SK-N-SH (cell line): ENCODE results near the gene NR3C1. TPM values are rescaled to one million over a fixed set of nuclear protein-coding genes. Genes with fewer than 3 reads are reported as not detected.

Source experiments
- CTCF ChIA-PET: fragments of 300-600, 350-600 bp; formaldehyde crosslinking; extraction: SDS; loops from one replicate; lab custom pipeline; 2021; lab: Yijun Ruan, JAX
- POLR2A ChIA-PET: fragments of 350-600 bp; sonication (Branson Sonifier 250); formaldehyde crosslinking; extraction: SDS; loops from one replicate; lab custom pipeline; 2020; ENCODE audit warnings: antibody characterized with exemption, inconsistent platforms; lab: Yijun Ruan, JAX
- DNase-seq: peaks from one replicate; pipeline ENCODE4 v3.0.0; 2012
- H2AFZ ChIP-seq: fragments of 200-600 bp; sonication (generic); 2 replicates; pipeline ENCODE4 v1.8.1; 2016; ENCODE audit warnings: antibody characterized with exemption, mild to moderate bottlenecking, low read depth
- H3F3A ChIP-seq: fragments of 200-600 bp; sonication (generic); replicated peaks from 2 replicates; pipeline ENCODE3; 2016; ENCODE audit warnings: antibody characterized with exemption, mild to moderate bottlenecking; ENCODE audit not compliant: insufficient read depth
- H3K27ac ChIP-seq, 2 experiments: fragments of 200-500 bp in 1 of 2; fragments of 200-600 bp in 1 of 2; sonication (Bioruptor generic) in 1 of 2; sonication (generic), shearing (Covaris generic) in 1 of 2; 2 replicates each; pipeline versions ENCODE4 v1.5.1 to v1.6.1; 2014 to 2016; ENCODE audit warnings: low read depth in 2 of 2, inconsistent platforms in 1 of 2, low read length in 1 of 2, mild to moderate bottlenecking in 1 of 2, mixed read lengths in 1 of 2
- H3K27me3 ChIP-seq: fragments of 200-600 bp; sonication (generic), shearing (Covaris generic); 2 replicates; pipeline ENCODE4 v1.6.1; 2016; ENCODE audit warnings: mixed run types; ENCODE audit not compliant: insufficient read depth
- H3K36me3 ChIP-seq, 2 experiments: fragments of 200-500 bp in 1 of 2; fragments of 200-600 bp in 1 of 2; sonication (Bioruptor generic) in 1 of 2; sonication (generic) in 1 of 2; replicated peaks in 1 of 2; 2 replicates each; pipeline versions ENCODE3 to v1.5.1; 2014 to 2016; ENCODE audit warnings: low read length in 1 of 2, mild to moderate bottlenecking in 1 of 2; ENCODE audit not compliant: insufficient read depth in 2 of 2, control insufficient read depth in 1 of 2
- H3K4me1 ChIP-seq, 2 experiments: fragments of 200-500 bp in 1 of 2; fragments of 200-600 bp in 1 of 2; sonication (Bioruptor generic) in 1 of 2; sonication (generic), shearing (Covaris generic) in 1 of 2; 2 replicates each; pipeline versions ENCODE4 v1.5.1 to v1.6.1; 2014 to 2016; ENCODE audit warnings: low read depth in 1 of 2, low read length in 1 of 2, mixed run types in 1 of 2; ENCODE audit not compliant: insufficient read depth in 2 of 2, control insufficient read depth in 1 of 2
- H3K4me2 ChIP-seq: fragments of 200-600 bp; sonication (generic), shearing (Covaris generic); 2 replicates; pipeline ENCODE4 v1.6.1; 2017; ENCODE audit warnings: mixed run types
- H3K4me3 ChIP-seq, 2 experiments: fragments of 200-500 bp in 1 of 2; fragments of 200-600 bp in 1 of 2; sonication (Bioruptor generic) in 1 of 2; sonication (generic), shearing (Covaris generic) in 1 of 2; 2 replicates each; pipeline versions ENCODE4 v1.5.1 to v1.8.1; 2014 to 2016; ENCODE audit warnings: low read depth in 2 of 2, inconsistent platforms in 1 of 2, low read length in 1 of 2, mild to moderate bottlenecking in 1 of 2, mixed read lengths in 1 of 2, moderate library complexity in 1 of 2
- H3K79me2 ChIP-seq: fragments of 200-600 bp; sonication (generic); 2 replicates; pipeline ENCODE4 v1.8.1; 2017; ENCODE audit warnings: mild to moderate bottlenecking; ENCODE audit not compliant: insufficient read depth
- H3K9ac ChIP-seq: fragments of 200-600 bp; sonication (generic); 2 replicates; pipeline ENCODE4 v1.6.1; 2017; ENCODE audit warnings: mixed run types
- H3K9me2 ChIP-seq: fragments of 200-600 bp; sonication (generic); 2 replicates; pipeline ENCODE4 v1.6.1; 2017; ENCODE audit warnings: mixed run types
- H3K9me3 ChIP-seq: fragments of 200-600 bp; sonication (generic); 2 replicates; pipeline ENCODE4 v1.6.1; 2017; ENCODE audit warnings: mixed run types, mild to moderate bottlenecking, moderate library complexity
- H4K20me1 ChIP-seq: fragments of 200-600 bp; sonication (generic); 2 replicates; pipeline ENCODE4 v1.6.1; 2017; ENCODE audit warnings: mild to moderate bottlenecking, mixed run types; ENCODE audit not compliant: insufficient read depth
- FOSL2 ChIP-seq: IDR thresholded peaks from 2 replicates; pipeline ENCODE4 v1.4.0; 2012; ENCODE audit warnings: low read depth, mild to moderate bottlenecking, moderate library complexity, borderline replicate concordance
- FOXM1 ChIP-seq: IDR thresholded peaks from 2 replicates; pipeline ENCODE4 v1.4.0; 2012; ENCODE audit warnings: low read depth, mild to moderate bottlenecking
- MXI1 ChIP-seq: IDR thresholded peaks from 2 replicates; pipeline ENCODE4 v1.6.1; 2012; ENCODE audit warnings: mild to moderate bottlenecking, low read depth, low read length, improper control_type of control experiment
- NFIC ChIP-seq: IDR thresholded peaks from 2 replicates; pipeline ENCODE4 v1.4.0; 2012; ENCODE audit warnings: borderline replicate concordance
- RCOR1 ChIP-seq: fragments of 150-350 bp; IDR thresholded peaks from 2 replicates; pipeline ENCODE4 v1.6.1; 2017; ENCODE audit warnings: antibody characterized with exemption, low read length
- TCF12 ChIP-seq: IDR thresholded peaks from 2 replicates; pipeline ENCODE4 v1.4.0; 2012
- TEAD4 ChIP-seq: IDR thresholded peaks from 2 replicates; pipeline ENCODE4 v1.4.0; 2012; ENCODE audit warnings: mild to moderate bottlenecking, borderline replicate concordance; ENCODE audit not compliant: insufficient read depth
- WGBS: methylation state at CpG from one replicate; pipeline ENCODE4 v1.1.6; 2017; ENCODE audit warnings: low lambda C conversion rate; 5-methylcytosine and 5-hydroxymethylcytosine counted together
- polyA plus RNA-seq, 3 experiments: library from polyadenylated mRNA; depleted of rRNA; stranded (reverse); fragments of >200 nt; gene quantifications; 2 replicates each; pipeline ENCODE4 v1.2.3, GENCODE V29; 2012
- TF ChIP-seq, protein P1 (sequence below): IDR thresholded peaks from 2 replicates; pipeline ENCODE4 v1.4.0; 2012; ENCODE audit warnings: low read depth
- TF ChIP-seq, protein P2 (sequence below): fragments of 150-350 bp; IDR thresholded peaks from 2 replicates; pipeline ENCODE4 v1.6.1; 2016; ENCODE audit warnings: mild to moderate bottlenecking, low read depth, low read length
- TF ChIP-seq, protein P3 (sequence below): IDR thresholded peaks from 2 replicates; pipeline ENCODE4 v1.4.0; 2012; ENCODE audit warnings: low read depth, borderline replicate concordance
- TF ChIP-seq, protein P4 (sequence below): fragments of 200-600 bp; sonication (generic); IDR thresholded peaks from 2 replicates; pipeline ENCODE4 v1.6.1; 2017; ENCODE audit warnings: antibody characterized with exemption, mild to moderate bottlenecking, moderate library complexity
- TF ChIP-seq, protein P5 (sequence below): IDR thresholded peaks from 2 replicates; pipeline ENCODE4 v1.6.1; 2012; ENCODE audit warnings: mild to moderate bottlenecking, low read depth, low read length, moderate library complexity

The NR3C1 gene
- polyA plus RNA-seq, 1 of the 3 experiments (the other 2 are of a cell fraction): 7.1 TPM

DNA sequence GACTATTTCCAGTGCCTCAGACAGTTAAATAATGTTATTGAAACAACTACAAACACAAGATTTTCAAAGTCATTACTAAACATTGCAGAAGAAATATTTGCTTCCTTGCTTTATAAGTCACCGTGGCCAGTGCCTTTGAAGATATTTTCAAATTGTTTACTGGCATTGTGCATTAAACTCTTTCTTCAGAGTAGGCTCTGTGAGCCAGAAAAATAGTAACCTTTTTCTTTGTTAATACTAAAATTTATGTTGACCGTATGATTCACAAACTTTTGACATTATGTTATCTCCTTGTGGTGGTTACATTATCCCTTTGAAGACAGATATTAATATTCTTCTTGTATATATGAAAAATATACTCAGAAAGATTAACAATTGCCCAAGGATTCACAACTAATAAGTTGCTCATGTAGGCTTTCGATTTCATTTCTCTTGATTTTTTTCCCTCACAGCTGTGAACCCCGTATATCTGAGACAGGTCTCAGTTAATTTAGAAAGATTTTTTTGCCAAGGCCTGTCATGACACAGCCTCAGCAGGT is 140.1 kb downstream of the NR3C1 start:
- Histone ChIP-seq H3K79me2 (no peaks in the 10 kb centered on the region), H3K9me3 (no peaks in the 10 kb centered on the region), H3K36me3 (no peaks in the 10 kb centered on the region), H3F3A (peaks cover 14% of the 10 kb centered on the region), H3K9ac (no peak overlapping the region), H3K27ac (peak overlapping the region in 1 of 2 experiments; percentile 79; a peak in 2 of 4 replicates), H3K4me2 (no peak overlapping the region), H4K20me1 (no peaks in the 10 kb centered on the region), H3K4me3 (no peak overlapping the region), H3K27me3 (no peaks in the 10 kb centered on the region), H2AFZ (no peak overlapping the region), H3K9me2 (no peaks in the 10 kb centered on the region), H3K4me1 (no peaks in the 10 kb centered on the region)
- ChIA-PET CTCF (no interaction called here), POLR2A (no interaction called here)
- TF ChIP-seq FOSL2: no peak
- TF ChIP-seq MXI1: no peak
- TF ChIP-seq, protein P1, sequence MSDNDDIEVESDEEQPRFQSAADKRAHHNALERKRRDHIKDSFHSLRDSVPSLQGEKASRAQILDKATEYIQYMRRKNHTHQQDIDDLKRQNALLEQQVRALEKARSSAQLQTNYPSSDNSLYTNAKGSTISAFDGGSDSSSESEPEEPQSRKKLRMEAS: no peak
- TF ChIP-seq, protein P2, sequence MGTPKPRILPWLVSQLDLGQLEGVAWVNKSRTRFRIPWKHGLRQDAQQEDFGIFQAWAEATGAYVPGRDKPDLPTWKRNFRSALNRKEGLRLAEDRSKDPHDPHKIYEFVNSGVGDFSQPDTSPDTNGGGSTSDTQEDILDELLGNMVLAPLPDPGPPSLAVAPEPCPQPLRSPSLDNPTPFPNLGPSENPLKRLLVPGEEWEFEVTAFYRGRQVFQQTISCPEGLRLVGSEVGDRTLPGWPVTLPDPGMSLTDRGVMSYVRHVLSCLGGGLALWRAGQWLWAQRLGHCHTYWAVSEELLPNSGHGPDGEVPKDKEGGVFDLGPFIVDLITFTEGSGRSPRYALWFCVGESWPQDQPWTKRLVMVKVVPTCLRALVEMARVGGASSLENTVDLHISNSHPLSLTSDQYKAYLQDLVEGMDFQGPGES: no peak
- TF ChIP-seq TCF12: no peak
- TF ChIP-seq, protein P3, sequence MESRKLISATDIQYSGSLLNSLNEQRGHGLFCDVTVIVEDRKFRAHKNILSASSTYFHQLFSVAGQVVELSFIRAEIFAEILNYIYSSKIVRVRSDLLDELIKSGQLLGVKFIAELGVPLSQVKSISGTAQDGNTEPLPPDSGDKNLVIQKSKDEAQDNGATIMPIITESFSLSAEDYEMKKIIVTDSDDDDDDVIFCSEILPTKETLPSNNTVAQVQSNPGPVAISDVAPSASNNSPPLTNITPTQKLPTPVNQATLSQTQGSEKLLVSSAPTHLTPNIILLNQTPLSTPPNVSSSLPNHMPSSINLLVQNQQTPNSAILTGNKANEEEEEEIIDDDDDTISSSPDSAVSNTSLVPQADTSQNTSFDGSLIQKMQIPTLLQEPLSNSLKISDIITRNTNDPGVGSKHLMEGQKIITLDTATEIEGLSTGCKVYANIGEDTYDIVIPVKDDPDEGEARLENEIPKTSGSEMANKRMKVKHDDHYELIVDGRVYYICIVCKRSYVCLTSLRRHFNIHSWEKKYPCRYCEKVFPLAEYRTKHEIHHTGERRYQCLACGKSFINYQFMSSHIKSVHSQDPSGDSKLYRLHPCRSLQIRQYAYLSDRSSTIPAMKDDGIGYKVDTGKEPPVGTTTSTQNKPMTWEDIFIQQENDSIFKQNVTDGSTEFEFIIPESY: no peak
- no peak for TF ChIP-seq FOXM1
- TF ChIP-seq RCOR1: no peak
- TF ChIP-seq, protein P4, sequence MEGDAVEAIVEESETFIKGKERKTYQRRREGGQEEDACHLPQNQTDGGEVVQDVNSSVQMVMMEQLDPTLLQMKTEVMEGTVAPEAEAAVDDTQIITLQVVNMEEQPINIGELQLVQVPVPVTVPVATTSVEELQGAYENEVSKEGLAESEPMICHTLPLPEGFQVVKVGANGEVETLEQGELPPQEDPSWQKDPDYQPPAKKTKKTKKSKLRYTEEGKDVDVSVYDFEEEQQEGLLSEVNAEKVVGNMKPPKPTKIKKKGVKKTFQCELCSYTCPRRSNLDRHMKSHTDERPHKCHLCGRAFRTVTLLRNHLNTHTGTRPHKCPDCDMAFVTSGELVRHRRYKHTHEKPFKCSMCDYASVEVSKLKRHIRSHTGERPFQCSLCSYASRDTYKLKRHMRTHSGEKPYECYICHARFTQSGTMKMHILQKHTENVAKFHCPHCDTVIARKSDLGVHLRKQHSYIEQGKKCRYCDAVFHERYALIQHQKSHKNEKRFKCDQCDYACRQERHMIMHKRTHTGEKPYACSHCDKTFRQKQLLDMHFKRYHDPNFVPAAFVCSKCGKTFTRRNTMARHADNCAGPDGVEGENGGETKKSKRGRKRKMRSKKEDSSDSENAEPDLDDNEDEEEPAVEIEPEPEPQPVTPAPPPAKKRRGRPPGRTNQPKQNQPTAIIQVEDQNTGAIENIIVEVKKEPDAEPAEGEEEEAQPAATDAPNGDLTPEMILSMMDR: no peak
- no peak for TF ChIP-seq NFIC
- TF ChIP-seq, protein P5, sequence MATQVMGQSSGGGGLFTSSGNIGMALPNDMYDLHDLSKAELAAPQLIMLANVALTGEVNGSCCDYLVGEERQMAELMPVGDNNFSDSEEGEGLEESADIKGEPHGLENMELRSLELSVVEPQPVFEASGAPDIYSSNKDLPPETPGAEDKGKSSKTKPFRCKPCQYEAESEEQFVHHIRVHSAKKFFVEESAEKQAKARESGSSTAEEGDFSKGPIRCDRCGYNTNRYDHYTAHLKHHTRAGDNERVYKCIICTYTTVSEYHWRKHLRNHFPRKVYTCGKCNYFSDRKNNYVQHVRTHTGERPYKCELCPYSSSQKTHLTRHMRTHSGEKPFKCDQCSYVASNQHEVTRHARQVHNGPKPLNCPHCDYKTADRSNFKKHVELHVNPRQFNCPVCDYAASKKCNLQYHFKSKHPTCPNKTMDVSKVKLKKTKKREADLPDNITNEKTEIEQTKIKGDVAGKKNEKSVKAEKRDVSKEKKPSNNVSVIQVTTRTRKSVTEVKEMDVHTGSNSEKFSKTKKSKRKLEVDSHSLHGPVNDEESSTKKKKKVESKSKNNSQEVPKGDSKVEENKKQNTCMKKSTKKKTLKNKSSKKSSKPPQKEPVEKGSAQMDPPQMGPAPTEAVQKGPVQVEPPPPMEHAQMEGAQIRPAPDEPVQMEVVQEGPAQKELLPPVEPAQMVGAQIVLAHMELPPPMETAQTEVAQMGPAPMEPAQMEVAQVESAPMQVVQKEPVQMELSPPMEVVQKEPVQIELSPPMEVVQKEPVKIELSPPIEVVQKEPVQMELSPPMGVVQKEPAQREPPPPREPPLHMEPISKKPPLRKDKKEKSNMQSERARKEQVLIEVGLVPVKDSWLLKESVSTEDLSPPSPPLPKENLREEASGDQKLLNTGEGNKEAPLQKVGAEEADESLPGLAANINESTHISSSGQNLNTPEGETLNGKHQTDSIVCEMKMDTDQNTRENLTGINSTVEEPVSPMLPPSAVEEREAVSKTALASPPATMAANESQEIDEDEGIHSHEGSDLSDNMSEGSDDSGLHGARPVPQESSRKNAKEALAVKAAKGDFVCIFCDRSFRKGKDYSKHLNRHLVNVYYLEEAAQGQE: no peak
- TF ChIP-seq TEAD4: no peak
- DNase-seq: no peak
- 84% methylated on average over 4 of the region's 4 CpGs for WGBS
